Activated T-helper 2 cell treated with anti-CD3 and anti-CD28 coated beads, Interferon-gamma antibody, Interleukin-2, Interleukin-4, amounts not matched to agents 10 μg/mL and 5 μg/mL and 100 μg/mL, durations not matched to agents 14 hours and 24 hours and 36 hours (primary cell): ENCODE data around the gene PTCSC3. TPM values are rescaled to one million over a fixed set of nuclear protein-coding genes. Genes with fewer than 3 reads are reported as not detected.
"Not testable (repeated sequence)": the region's sequence is repeated elsewhere in the genome, so short reads cannot be mapped to it uniquely, and the experiment has no call there.

Source experiments
- DNase-seq: peaks from one replicate; pipeline ENCODE4 v3.0.0; 2021; ENCODE audit warnings: low spot score
- H3K27ac Mint-ChIP-seq: one replicate; pipeline ENCODE4 v1.8.0; 2021; ENCODE audit warnings: mixed read lengths
- H3K27me3 Mint-ChIP-seq: one replicate; pipeline ENCODE4 v1.8.0; 2021; ENCODE audit warnings: low read depth, mixed read lengths
- H3K36me3 Mint-ChIP-seq: one replicate; pipeline ENCODE4 v1.8.0; 2021; ENCODE audit warnings: low read depth, mixed read lengths
- H3K4me1 Mint-ChIP-seq: one replicate; pipeline ENCODE4 v1.8.0; 2021; ENCODE audit warnings: low read depth, mixed read lengths
- H3K4me3 Mint-ChIP-seq: one replicate; pipeline ENCODE4 v1.8.0; 2021; ENCODE audit warnings: low read depth, mild to moderate bottlenecking, moderate library complexity, mixed read lengths
- H3K9me3 Mint-ChIP-seq: one replicate; pipeline ENCODE4 v1.8.0; 2021; ENCODE audit warnings: mixed read lengths
- intact Hi-C: fragments of 100-400 bp; cut with micrococcal nuclease; formaldehyde crosslinking; loops from one replicate; pipeline ENCODE4 v1.15.1; 2023
- total RNA-seq: library from RNA; stranded (reverse); gene quantifications from 2 replicates; pipeline ENCODE4 v1.2.3, GENCODE V29; 2022

Gene PTCSC3
- total RNA-seq, 1 donor from 2014 or later, result not detected

DNA sequence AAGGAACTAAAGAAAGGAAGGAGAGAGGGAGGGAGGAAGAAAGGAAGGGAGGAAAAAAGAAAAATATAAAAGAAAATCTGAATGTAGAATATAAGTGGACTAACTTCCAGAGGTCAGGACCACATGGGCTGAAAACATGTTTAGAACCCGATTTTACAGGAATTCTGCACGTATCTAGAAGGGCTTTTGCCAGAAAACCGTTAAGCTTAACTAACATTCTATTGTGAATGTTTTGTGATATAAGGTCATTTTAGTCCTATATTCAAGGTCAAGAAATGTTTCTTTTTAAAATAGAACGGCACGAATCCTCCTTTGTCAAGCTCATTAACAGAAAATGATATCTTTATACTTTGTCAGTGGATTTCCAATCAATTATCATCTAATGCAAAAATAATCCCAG is 13.1 kb downstream of the PTCSC3 start:
- no peaks in the 10 kb centered on the region for H3K27me3 Mint-ChIP-seq
- no peaks in the 10 kb centered on the region for H3K36me3 Mint-ChIP-seq
- H3K4me3 Mint-ChIP-seq, result no peak overlapping the region
- no peaks in the 10 kb centered on the region for H3K9me3 Mint-ChIP-seq
- DNase-seq, result no peak
- no peaks in the 10 kb centered on the region for H3K4me1 Mint-ChIP-seq
- intact Hi-C loops, result no loop called here
- no peak overlapping the region for H3K27ac Mint-ChIP-seq

DNA sequence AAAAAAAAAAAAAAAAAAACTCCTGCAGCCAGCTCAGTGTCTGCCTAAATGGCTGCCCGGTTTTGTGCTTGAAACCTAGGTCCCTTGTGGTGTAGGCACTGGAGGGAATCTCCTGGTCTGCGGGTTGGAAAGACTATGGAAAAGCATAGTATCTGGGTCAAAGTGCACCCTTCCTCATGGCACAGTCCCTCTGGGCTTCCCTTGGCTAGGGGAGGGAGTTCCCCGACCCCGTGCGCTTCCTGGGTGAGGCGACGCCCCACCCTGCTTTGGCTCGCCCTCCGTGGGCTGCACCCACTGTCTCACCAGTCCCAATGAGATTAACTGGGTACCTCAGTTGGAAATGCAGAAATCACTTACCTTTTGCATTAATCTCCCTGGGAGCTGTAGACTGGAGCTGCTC is 14.3 kb downstream of the PTCSC3 start:
- DNase-seq, result no peak
- Mint-ChIP-seq H3K9me3 (no peaks in the 10 kb centered on the region), H3K36me3 (no peaks in the 10 kb centered on the region), H3K4me3 (no peak overlapping the region), H3K4me1 (no peaks in the 10 kb centered on the region), H3K27me3 (no peaks in the 10 kb centered on the region), H3K27ac (no peak overlapping the region)
- intact Hi-C loops, result no loop called here

DNA sequence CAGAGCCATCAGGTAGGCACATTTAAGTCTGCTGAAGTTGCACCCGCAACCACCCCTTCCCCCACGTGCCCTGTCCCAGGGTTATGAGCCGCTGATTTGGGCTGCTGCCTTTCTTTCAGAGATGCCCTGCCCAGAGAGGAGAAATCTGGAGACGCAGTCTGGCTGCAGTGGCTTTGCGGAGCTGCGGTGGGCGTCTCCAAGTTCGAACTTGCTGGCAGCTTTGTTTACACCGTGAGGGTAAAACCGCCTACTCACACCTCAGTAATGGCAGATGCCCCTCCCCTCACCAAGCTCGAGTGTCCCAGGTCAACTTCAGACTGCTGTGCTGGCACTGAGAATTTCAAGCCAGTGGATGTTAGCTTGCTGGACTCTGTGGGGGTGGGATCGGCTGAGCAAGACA is 14.7 kb downstream of the PTCSC3 start:
- H3K4me3 Mint-ChIP-seq, result no peak overlapping the region
- intact Hi-C loops, result no loop called here
- H3K27me3 Mint-ChIP-seq, result no peaks in the 10 kb centered on the region
- DNase-seq, result no peak
- H3K36me3 Mint-ChIP-seq, result no peaks in the 10 kb centered on the region
- no peak overlapping the region for H3K27ac Mint-ChIP-seq
- H3K9me3 Mint-ChIP-seq, result no peaks in the 10 kb centered on the region
- H3K4me1 Mint-ChIP-seq, result no peaks in the 10 kb centered on the region

DNA sequence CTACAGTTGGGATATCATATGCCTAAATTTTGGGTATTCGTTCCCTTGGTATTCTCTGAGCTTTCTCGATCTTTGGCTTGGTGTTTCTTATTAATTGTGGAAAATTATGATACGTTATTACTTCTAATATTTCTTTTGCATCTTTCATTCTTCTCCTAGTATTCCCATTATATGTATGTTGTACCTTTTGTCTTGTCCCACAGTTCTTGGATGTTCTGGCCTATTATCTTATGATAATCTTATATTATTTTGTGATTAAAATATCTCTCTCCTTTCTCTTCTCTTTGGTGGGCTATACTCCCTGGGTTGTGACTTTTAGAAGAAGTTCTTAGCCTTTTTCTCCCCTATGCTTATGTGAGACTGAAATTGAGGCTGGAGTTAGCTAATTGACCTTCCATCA is 25.2 kb downstream of the PTCSC3 start:
- Mint-ChIP-seq H3K4me3 (no peak overlapping the region), H3K9me3 (peaks cover 9% of the 10 kb centered on the region), H3K4me1 (no peaks in the 10 kb centered on the region), H3K27ac (no peak overlapping the region), H3K27me3 (no peaks in the 10 kb centered on the region), H3K36me3 (no peaks in the 10 kb centered on the region)
- intact Hi-C loops, result no loop called here
- DNase-seq, result no peak

DNA sequence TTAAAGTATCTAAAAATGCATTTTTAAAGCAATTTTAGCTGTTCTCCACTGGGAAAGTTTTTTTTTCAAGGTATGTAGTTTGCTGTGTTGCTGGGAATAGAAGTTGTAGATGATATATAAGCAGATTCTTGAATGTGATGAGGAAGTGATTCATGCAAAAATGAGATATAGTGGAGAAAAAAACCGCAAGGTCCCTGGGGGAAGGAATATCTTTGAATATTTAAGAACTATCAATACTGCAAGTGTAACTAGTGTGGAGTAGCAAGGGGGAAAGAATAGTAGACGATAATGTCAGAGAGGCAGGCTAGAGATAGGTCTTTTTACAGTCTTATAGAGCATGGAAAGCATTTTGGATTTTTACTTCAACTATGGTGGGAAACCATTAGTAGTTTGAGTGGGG is 42.5 kb downstream of the PTCSC3 start:
- Mint-ChIP-seq H3K36me3 (no peaks in the 10 kb centered on the region), H3K4me3 (no peak overlapping the region), H3K27ac (no peak overlapping the region), H3K9me3 (no peaks in the 10 kb centered on the region), H3K27me3 (no peaks in the 10 kb centered on the region), H3K4me1 (no peaks in the 10 kb centered on the region)
- intact Hi-C loops, result no loop called here
- no peak for DNase-seq

DNA sequence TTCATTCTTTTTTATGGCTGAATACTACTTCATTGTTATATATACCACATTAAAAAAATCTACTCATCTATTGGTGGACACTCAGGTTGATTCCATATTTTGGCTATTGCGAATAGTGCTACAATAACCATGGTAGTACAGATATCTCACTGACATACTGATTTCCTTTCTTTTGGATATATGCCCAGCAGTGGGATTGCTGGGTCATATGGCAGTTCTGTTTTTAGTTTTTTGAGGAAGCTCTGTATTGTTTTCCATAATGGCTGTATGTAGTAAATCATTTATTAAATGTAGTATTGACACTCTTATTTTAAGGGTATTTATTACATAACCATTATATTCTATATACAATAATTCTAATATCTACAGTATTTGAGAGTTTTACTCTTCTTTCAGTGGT is 43.7 kb downstream of the PTCSC3 start:
- no peaks in the 10 kb centered on the region for H3K36me3 Mint-ChIP-seq
- H3K27me3 Mint-ChIP-seq, result no peaks in the 10 kb centered on the region
- H3K4me1 Mint-ChIP-seq, result no peaks in the 10 kb centered on the region
- no peak overlapping the region for H3K27ac Mint-ChIP-seq
- intact Hi-C loops, result no loop called here
- no peak overlapping the region for H3K4me3 Mint-ChIP-seq
- no peaks in the 10 kb centered on the region for H3K9me3 Mint-ChIP-seq
- no peak for DNase-seq

DNA sequence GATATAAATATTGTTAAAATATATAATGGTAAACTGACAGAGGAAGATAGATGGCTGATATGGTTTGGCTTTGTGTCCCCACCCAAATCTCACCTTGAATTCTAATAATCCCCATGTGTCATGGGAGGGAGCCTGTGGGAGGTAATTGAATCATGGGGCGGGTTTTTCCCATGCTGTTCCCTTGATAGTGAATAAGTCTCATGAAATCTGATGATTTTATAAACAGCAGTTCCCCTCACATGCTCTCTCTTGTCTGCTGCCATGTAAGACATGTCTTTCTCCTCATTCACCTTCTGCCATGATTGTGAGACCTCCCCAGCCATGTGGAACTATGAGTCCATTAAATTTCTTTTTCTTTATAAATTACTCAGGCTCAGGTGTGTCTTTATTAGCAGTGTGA is 46.3 kb downstream of the PTCSC3 start:
- Mint-ChIP-seq H3K9me3 (no peaks in the 10 kb centered on the region), H3K27me3 (peaks cover 2% of the 10 kb centered on the region), H3K4me3 (no peak overlapping the region), H3K4me1 (no peaks in the 10 kb centered on the region), H3K27ac (no peak overlapping the region), H3K36me3 (no peaks in the 10 kb centered on the region)
- no peak for DNase-seq
- intact Hi-C loops, result no loop called here

DNA sequence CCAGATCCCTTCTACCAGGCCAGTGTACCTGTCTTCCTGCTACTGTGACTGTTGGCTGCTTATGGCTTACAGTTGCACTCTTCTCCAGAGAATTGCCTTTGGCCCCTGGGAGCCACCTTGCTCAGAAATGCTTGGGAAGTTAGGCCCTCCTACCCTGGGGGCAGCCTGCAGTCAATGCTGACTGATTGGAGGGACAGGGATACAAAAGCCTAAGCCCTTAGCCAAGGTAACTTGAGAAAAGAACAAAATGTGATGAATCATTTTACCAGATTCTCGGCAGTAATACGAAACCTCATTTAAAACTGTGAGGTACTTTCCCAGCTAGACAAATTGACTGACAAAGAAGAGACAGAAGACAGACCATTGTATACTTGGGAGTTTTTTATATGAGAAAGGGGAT is 47.3 kb downstream of the PTCSC3 start:
- Mint-ChIP-seq H3K4me1 (no peaks in the 10 kb centered on the region), H3K4me3 (no peak overlapping the region), H3K9me3 (no peaks in the 10 kb centered on the region), H3K36me3 (no peaks in the 10 kb centered on the region), H3K27ac (no peak overlapping the region), H3K27me3 (peaks cover 2% of the 10 kb centered on the region)
- no peak for DNase-seq
- intact Hi-C loops, result no loop called here

DNA sequence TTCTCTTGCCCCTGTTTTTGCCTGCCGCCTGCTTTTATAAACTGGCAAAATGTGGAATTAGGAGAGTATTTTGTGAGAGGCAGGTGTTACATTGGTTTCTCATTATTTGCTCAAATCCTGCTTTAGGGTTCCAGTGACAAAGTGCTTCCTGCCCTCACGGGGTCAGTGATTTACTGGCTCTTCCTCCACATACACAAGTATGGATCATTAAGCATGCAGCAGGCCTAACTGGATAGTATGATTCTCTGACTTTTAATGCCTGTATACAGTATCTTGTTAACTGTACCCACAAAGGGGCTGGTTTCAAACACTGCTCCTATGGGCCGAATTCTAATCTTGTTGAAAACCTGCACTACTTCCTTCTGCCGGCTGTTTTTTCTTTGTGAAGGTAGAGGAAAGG is 63.2 kb downstream of the PTCSC3 start:
- Mint-ChIP-seq H3K36me3 (no peaks in the 10 kb centered on the region), H3K4me1 (no peaks in the 10 kb centered on the region), H3K9me3 (no peaks in the 10 kb centered on the region), H3K4me3 (no peak overlapping the region), H3K27ac (no peak overlapping the region), H3K27me3 (no peaks in the 10 kb centered on the region)
- DNase-seq, result no peak
- intact Hi-C loops, result no loop called here

DNA sequence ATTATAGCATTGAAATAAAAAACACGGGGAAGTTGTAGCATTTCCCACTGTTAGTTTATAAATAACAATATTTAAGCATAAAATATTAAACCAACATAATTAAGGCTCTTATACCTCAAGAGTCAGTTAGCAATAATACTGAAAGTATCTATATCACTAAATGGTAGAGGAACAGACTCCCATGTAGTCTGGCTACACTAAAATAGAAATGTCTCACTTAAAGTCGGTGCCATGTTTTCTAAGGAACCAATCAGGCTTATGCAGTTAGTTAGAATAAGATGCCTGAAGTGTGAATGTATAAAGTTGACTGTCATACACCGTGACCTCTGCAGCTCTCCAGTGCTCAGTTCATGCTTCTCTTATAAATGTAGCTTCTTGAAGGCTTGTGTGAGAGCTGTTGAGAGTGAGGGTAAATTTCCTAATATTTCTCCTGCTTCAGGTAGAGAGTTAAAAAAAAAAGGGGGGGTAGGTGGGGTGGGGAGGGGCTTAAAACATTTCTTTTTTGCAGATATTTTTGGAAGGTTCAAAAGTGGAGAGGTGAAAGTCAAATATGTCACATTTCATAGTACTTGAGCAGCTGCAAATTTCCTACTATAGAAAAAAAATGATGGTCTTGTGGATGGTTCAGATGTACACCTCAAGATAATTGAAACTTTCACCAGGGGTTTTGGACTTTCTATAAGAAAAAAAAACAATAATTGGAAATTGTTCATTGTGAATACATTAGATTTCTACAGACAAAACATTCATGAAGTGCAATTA is 64.5 kb downstream of the PTCSC3 start:
- H3K9me3 Mint-ChIP-seq, result no peaks in the 10 kb centered on the region
- H3K27me3 Mint-ChIP-seq, result no peaks in the 10 kb centered on the region
- no peak for DNase-seq
- no peaks in the 10 kb centered on the region for H3K36me3 Mint-ChIP-seq
- intact Hi-C loops, result no loop called here
- no peak overlapping the region for H3K27ac Mint-ChIP-seq
- H3K4me3 Mint-ChIP-seq, result no peak overlapping the region
- H3K4me1 Mint-ChIP-seq, result no peaks in the 10 kb centered on the region

DNA sequence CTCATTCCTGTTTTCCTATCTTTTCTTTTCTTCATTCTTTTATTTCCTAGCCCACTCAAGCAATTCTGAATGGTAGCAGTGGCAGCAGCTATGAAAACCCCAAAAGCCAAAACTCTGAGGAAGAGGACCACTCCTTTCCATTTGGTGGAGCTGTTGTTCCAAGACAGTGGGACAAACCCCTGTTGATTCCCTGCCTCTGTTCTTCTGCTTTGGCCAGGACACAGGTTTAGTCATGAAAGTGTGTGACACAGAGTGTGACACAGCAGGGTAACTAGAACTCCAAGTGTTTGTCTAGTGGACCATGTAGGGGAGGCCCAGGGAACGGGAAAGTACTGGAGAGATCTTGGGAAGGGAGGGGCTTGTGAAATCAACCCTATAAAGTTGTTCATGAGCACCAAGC is 71.1 kb downstream of the PTCSC3 start:
- intact Hi-C loops, result no loop called here
- Mint-ChIP-seq H3K36me3 (no peaks in the 10 kb centered on the region), H3K4me3 (no peak overlapping the region), H3K9me3 (no peaks in the 10 kb centered on the region), H3K4me1 (no peaks in the 10 kb centered on the region), H3K27ac (no peak overlapping the region), H3K27me3 (peaks cover 10% of the 10 kb centered on the region)
- DNase-seq, result no peak

DNA sequence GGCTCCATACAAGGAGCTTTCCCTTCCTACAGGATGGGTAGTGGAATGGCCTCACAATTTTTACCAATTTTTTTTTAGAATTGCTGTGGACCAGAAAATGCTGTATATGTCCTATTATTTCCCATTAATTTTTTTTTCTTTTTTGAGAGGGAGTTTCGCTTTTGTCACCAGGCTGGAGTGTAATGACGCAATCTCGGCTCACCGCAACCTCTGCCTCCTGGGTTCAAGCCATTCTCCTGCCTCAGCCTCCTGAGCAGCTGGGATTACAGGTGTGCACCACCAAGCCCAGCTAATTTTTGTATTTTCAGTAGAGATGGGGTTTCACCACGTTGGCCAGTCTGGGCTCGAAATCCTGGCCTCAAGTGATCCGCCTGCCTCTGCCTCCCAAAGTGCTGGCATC is 72.3 kb downstream of the PTCSC3 start:
- H3K36me3 Mint-ChIP-seq, H3K9me3 Mint-ChIP-seq, DNase-seq, intact Hi-C loops, H3K4me3 Mint-ChIP-seq, H3K27ac Mint-ChIP-seq, H3K4me1 Mint-ChIP-seq: not testable (repeated sequence)
- H3K27me3 Mint-ChIP-seq, result peaks cover 10% of the 10 kb centered on the region

DNA sequence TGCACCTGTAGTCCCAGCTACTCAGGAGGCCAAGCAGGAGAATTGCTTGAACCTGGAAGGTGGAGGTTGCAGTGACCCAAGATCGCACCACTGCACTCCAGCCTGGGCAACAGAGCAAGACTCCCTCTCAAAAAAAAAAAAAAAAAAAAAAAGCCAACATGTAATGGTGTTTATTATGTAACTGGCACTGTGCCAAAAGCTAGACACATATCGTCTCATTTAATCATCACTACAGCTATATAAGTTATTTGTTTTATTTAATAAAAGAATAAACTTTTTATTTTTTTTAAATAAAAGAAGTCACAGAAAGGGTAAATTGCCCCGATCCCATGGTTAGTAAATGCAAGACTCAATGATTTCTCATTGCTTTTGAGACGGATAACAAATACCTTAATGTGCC is 76.9 kb downstream of the PTCSC3 start:
- no peaks in the 10 kb centered on the region for H3K4me1 Mint-ChIP-seq
- H3K27ac Mint-ChIP-seq, result no peak overlapping the region
- H3K9me3 Mint-ChIP-seq, result no peaks in the 10 kb centered on the region
- no peaks in the 10 kb centered on the region for H3K36me3 Mint-ChIP-seq
- intact Hi-C loops, result no loop called here
- no peak for DNase-seq
- no peak overlapping the region for H3K4me3 Mint-ChIP-seq
- H3K27me3 Mint-ChIP-seq, result no peaks in the 10 kb centered on the region

DNA sequence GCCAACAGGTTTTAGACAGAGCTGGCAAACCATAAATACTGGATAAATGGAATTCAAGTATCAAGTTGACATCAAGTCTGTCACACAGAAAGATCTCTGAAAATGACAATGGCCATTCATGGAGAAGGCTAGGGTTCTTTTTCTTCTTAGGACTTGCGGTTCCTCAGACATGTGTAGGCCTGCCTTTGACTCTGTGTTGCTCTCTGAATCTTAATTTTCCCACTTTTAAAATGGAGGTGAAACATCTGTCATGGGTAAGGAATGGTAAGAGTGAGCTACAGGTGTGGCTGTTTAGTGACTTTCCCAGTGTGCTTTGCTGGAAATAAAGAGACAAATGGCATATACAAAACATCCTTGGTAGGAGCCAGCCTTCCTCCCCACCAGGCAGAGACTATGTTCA is 79.2 kb downstream of the PTCSC3 start:
- intact Hi-C loops, result no loop called here
- Mint-ChIP-seq H3K9me3 (no peaks in the 10 kb centered on the region), H3K4me3 (no peak overlapping the region), H3K27me3 (no peaks in the 10 kb centered on the region), H3K4me1 (no peaks in the 10 kb centered on the region), H3K27ac (no peak overlapping the region), H3K36me3 (no peaks in the 10 kb centered on the region)
- no peak for DNase-seq
